HG03135 (cell line): ENCODE measurements around the gene BRPF3.

Experiments used
- ATAC-seq: cut with Tn5 transposase; IDR thresholded peaks from one replicate; pipeline ENCODE4 v1.9.1; 2021; ENCODE audit warnings: mild to moderate bottlenecking, moderate library complexity; ENCODE audit not compliant: unreplicated experiment

Gene BRPF3

DNA sequence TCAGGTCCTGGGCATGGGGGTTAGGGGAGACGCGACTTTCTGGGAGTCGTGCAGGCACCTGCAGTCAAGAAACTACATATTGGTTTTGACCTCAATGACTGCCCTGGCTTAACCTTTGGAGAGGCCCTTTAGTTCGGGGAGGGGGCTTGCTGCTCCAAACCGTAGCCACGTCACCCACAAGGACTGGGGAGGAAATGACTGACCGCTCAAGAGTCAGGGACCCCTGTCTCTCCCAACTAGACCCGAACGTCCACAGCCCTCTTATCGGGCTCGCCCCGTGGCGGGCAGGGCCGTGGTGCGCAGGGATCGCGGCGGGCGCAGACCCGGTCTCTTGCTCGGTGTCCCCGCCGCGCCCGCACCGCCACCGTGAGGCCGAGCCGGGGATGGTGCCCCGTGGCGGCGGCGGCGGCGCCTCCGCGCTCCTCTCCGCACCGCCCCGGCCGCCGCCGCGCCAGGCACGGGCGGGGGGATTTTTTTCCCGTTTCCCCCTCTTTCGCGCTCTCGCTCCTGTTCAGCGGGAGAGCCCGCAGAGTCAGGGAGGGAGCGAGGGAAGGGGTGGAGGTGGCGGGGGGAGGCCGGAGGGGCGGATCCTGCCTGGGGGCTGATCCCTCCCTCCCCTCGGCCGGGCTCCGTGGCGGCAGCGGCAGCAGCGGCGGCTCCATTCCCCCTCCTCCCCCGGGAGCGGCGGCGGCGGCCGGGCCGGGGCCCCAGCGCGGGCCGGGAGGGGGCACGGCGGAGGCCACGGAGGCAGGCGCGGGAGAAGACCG is at the start of gene BRPF3:
Gene BRPF3, plus strand, starts transcription at position 632 of the 767 bp plus-strand sequence. CDS start 3,579 bp downstream, outside the sequence.
- peak; percentile 61 for ATAC-seq

- ATAC-seq, result no peak
Measured at GRCh38 chr6:36147294-36147693, 49.2 kb upstream of the BRPF3 start.

GRCh38 chr6:36149476-36149875 is 47.1 kb upstream of the BRPF3 start:
- no peak for ATAC-seq

- ATAC-seq, result no peak
Measured at GRCh38 chr6:36150283-36150682, 46.3 kb upstream of the BRPF3 start.

GRCh38 chr6:36154286-36154685 is 42.3 kb upstream of the BRPF3 start:
- no peak for ATAC-seq

DNA sequence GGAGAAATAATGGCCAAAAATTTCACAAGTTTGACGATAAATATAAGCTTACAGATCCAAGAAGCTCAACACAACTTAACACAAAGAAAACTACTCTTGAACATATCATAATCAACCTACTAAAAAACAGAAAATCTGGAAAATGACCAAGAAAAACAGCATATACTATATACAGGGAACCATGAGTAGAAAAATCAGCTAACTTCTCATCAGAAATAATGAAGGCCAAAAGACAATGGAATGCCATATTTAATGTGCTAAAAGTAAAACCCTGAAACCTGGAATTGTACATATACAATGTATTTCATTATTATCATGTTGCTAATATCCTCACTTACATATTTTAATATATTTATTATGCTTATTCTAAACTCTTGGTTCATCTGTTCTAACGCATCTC is 40.9 kb upstream of the BRPF3 start:
- ATAC-seq, result no peak

DNA sequence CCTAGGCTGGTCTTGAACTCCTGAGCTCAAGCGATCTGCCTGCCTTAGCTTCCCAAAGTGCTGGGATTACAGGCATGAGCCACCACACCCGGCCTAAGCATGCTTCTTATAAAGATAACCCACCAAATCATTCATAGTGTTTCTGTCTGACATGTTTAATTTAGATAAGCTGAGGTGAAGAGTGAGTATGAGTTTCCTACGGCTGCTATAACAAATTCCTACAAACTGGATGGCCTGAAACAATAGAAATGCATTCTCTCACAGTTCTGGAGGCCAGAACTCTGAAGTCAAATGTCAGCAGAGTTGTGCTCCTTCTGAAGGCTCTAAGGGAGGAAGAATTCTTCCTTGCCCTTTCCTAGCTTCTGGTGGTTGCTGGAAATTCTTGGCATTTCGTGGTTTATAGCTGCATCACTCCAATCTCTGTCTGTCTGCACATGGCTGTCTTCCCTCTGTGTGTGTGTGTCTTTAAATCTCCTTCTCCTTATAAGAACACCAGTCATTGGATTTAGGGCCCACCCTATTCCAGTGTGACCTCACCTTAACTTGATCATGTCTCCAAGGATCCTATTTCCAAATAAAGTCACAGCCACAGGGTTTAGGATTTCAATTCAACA is 36.3 kb upstream of the BRPF3 start:
- ATAC-seq, result no peak

- ATAC-seq, result no peak
Measured at GRCh38 chr6:36169023-36170007, 27.2 kb upstream of the BRPF3 start.

GRCh38 chr6:36170704-36171103 is 25.8 kb upstream of the BRPF3 start:
- ATAC-seq, result no peak

GRCh38 chr6:36171573-36171972 is 25.0 kb upstream of the BRPF3 start:
- no peak for ATAC-seq

DNA sequence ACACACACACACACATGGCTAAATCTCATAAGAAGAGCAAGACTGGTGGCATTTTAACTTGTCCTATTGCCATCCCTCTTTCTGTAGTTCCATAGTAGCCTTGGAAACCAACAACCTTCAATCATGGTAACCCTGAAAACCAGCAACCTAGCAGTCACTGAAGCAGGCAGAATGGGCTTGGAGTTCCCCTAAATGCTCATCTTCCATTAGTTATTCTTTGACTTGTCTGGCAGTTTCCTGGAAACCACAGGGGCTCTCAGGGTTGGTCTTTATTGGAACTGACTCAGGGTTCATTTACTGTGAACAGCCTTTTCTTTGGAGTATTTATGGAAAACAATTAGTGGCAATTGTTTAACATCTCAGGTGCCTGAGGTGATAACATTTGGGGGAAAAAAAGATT is 19.4 kb upstream of the BRPF3 start:
- no peak for ATAC-seq

DNA sequence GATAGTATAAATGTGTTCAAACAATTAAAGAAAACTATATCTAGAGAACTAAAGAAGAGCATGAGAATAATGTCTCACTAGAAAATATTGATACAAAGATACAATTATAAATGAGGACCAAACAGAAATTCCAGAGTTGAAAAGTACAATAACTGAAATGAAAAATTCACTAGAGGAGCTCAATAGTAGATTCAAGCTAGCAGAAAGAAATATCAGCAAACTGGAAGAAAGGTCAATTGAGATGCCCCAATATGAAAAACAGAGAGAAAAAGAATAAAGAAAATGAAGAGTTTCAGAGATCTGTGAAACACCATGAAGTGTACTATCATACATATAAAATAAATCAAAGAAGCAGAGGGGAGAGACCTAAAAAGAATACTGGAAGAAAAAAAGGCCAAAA is 18.0 kb upstream of the BRPF3 start:
- no peak for ATAC-seq

DNA sequence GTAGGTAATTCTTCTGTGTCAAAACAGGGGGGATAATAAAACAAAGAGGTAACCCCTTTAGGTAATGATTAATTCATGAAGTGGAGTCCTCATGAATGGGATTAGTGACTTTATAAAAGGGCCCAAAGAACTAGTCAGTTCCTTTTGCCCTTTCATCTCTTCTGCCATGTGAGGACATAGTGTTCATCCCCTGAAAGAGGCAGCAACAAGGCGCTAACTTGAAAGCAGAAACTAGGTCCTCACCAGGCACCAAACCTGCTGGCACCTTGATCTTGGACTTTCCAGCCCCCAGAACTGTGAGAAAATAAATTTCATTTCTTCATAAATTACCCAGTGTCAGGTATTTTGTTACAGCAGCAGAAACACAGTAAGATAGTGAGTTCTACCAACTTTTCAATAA is 16.4 kb upstream of the BRPF3 start:
- no peak for ATAC-seq

GRCh38 chr6:36184311-36184710 is 12.2 kb upstream of the BRPF3 start:
- ATAC-seq, result no peak

DNA sequence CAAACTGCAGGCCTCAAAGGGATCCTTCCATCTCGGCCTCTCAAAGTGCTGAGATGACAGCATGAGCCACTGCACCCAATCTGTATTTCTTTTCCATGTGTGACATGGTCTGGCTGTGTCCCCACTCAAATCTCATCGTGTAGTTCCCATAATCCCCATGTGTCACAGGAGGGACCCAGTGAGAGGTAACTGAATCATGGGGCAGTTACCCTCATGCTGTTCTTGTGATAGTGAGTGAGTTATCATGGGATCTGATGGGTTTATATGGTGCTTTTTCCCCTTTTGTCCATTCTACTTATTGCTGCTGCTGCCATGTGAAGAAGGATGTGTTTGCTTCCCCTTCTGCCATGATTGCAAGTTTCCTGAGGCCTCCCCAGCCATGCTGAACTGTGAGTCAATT is 10.3 kb upstream of the BRPF3 start:
- no peak for ATAC-seq

DNA sequence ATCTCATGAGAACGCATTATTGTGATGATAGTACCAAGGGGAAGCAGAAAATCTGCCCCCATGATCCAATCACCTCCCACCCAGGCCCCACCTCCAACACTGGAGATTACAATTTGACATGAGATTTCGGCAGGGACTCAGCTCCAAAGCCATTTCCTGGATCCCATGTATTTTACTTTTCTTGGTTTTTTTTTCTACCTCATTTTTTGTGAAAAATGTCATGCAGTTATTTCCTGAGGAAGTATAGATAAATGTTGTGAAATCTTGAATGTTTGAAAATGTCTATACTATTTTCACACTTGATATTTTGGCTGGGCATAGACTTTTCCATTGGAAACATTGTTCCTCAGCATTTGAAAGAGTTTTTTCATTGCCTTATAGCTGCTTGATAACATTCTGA is 9.1 kb upstream of the BRPF3 start:
- no peak for ATAC-seq

GRCh38 chr6:36195471-36196112 is 952 bp upstream of the BRPF3 start:
- no peak for ATAC-seq

- peak; percentile 92 for ATAC-seq
Measured at GRCh38 chr6:36196880-36197548, 470 bp downstream of the BRPF3 start.

GRCh38 chr6:36197739-36198221 is 1.2 kb downstream of the BRPF3 start:
- no peak for ATAC-seq

- ATAC-seq, result no peak
Measured at GRCh38 chr6:36198986-36199385, 2.4 kb downstream of the BRPF3 start.
